Upper lobe of right lung (tissue), 1 donor: Measurements from ENCODE around the gene F7. TPM values are rescaled to one million over a fixed set of nuclear protein-coding genes. Genes with fewer than 3 reads are reported as not detected.

Source experiments
- ATAC-seq: fragments of 200-7000 bp; cut with Tn5 transposase; one replicate; pipeline ENCODE4 v1.9.1; 2020; ENCODE audit warnings: mild to moderate bottlenecking, moderate library complexity
- DNase-seq: peaks from one replicate; pipeline ENCODE4 v3.0.0-alpha.2; 2020
- H3K27ac ChIP-seq: fragments of 200-600 bp; one replicate; pipeline ENCODE4 v1.8.0; 2022
- H3K27me3 ChIP-seq: fragments of 200-600 bp; one replicate; pipeline ENCODE4 v1.8.0; 2022; ENCODE audit warnings: mild to moderate bottlenecking
- H3K36me3 ChIP-seq: fragments of 200-600 bp; one replicate; pipeline ENCODE4 v1.8.0; 2022
- H3K4me1 ChIP-seq: fragments of 200-600 bp; one replicate; pipeline ENCODE4 v1.8.0; 2022
- H3K4me3 ChIP-seq: fragments of 200-600 bp; one replicate; pipeline ENCODE4 v1.8.0; 2022; ENCODE audit warnings: mild to moderate bottlenecking
- H3K9me3 ChIP-seq: fragments of 200-600 bp; one replicate; pipeline ENCODE4 v1.8.0; 2022
- CTCF ChIP-seq: fragments of 200-600 bp; IDR thresholded peaks from one replicate; pipeline ENCODE4 v1.8.0; 2022; ENCODE audit warnings: antibody characterized with exemption
- intact Hi-C: fragments of 100-400 bp; cut with DNase I; formaldehyde crosslinking; loops from one replicate; pipeline ENCODE4 v1.11.0; 2022
- total RNA-seq: library from RNA; stranded (reverse); fragmentation: NEBNext Ultra II Directional; extraction: Animal tissue kit (Norgen Biotek cat#: 25700); gene quantifications from one replicate; pipeline ENCODE4 v1.2.1, GENCODE V29; 2021
- donor health status: DM: no; HTN: yes; CAD: no; lungs with severe emphysema.

Gene F7
- total RNA-seq, 1 donor from 2014 or later = 0.61 TPM

- TF ChIP-seq CTCF = no peak
- intact Hi-C loops = no loop called here
- no peak for ATAC-seq
- no peaks in the 10 kb centered on the region for H3K9me3 ChIP-seq
- no peaks in the 10 kb centered on the region for H3K36me3 ChIP-seq
- peak; percentile 38 for DNase-seq
- no peak overlapping the region for H3K27ac ChIP-seq
- no peaks in the 10 kb centered on the region for H3K27me3 ChIP-seq
- H3K4me1 ChIP-seq = no peaks in the 10 kb centered on the region
- H3K4me3 ChIP-seq = no peak overlapping the region
Observed at GRCh38 chr13:113086031-113086750, 19.4 kb upstream of the F7 start.

- no peaks in the 10 kb centered on the region for H3K4me1 ChIP-seq
- ATAC-seq (no peak), DNase-seq (peak; percentile 57)
- intact Hi-C loops = no loop called here
- no peaks in the 10 kb centered on the region for H3K36me3 ChIP-seq
- H3K27ac ChIP-seq = no peak overlapping the region
- no peaks in the 10 kb centered on the region for H3K9me3 ChIP-seq
- no peak for TF ChIP-seq CTCF
- H3K4me3 ChIP-seq = no peak overlapping the region
- H3K27me3 ChIP-seq = no peaks in the 10 kb centered on the region
Observed at GRCh38 chr13:113086991-113087922, 18.3 kb upstream of the F7 start.

GRCh38 chr13:113087923-113088690 is 17.5 kb upstream of the F7 start:
- H3K27me3 ChIP-seq = no peaks in the 10 kb centered on the region
- no peak overlapping the region for H3K4me3 ChIP-seq
- ATAC-seq = no peak
- no peak overlapping the region for H3K27ac ChIP-seq
- H3K4me1 ChIP-seq = no peaks in the 10 kb centered on the region
- no peak for TF ChIP-seq CTCF
- H3K9me3 ChIP-seq = no peaks in the 10 kb centered on the region
- no peaks in the 10 kb centered on the region for H3K36me3 ChIP-seq
- intact Hi-C loops = no loop called here
- peak; percentile 58 for DNase-seq

- DNase-seq (peak; percentile 44), ATAC-seq (no peak)
- Histone ChIP-seq H3K27ac (no peak overlapping the region), H3K27me3 (no peaks in the 10 kb centered on the region), H3K4me3 (no peak overlapping the region), H3K9me3 (no peaks in the 10 kb centered on the region), H3K36me3 (no peaks in the 10 kb centered on the region), H3K4me1 (no peaks in the 10 kb centered on the region)
- intact Hi-C loops = no loop called here
- TF ChIP-seq CTCF = no peak
Observed at GRCh38 chr13:113088691-113089020, 16.9 kb upstream of the F7 start.

GRCh38 chr13:113089693-113090414 is 15.7 kb upstream of the F7 start:
- no peak for TF ChIP-seq CTCF
- intact Hi-C loops = no loop called here
- H3K4me1 ChIP-seq = no peaks in the 10 kb centered on the region
- no peak overlapping the region for H3K27ac ChIP-seq
- no peaks in the 10 kb centered on the region for H3K36me3 ChIP-seq
- H3K4me3 ChIP-seq = no peak overlapping the region
- H3K27me3 ChIP-seq = no peaks in the 10 kb centered on the region
- ATAC-seq (no peak), DNase-seq (peak; percentile 57)
- H3K9me3 ChIP-seq = no peaks in the 10 kb centered on the region
